ENCODE results near the gene CYP39A1. TPM values are rescaled to one million over a fixed set of nuclear protein-coding genes. Genes with fewer than 3 reads are reported as not detected.

CYP39A1 gene
- total RNA-seq, 1 experiment from 2014 or later: not detected

GRCh38 chr6:46592740-46593139 is 59.9 kb downstream of the CYP39A1 start:
- Histone ChIP-seq H3K4me3 (ENCODE audit: low read depth, low read length) (no peak overlapping the region), H3K4me1 (no peaks in the 10 kb centered on the region), H3K27me3 (replicated peaks; ENCODE audit: control insufficient read depth, insufficient read depth, low read length) (no peaks in the 10 kb centered on the region), H3K9me3 (no peaks in the 10 kb centered on the region), H3K36me3 (ENCODE audit: control insufficient read depth, insufficient read depth, low read length) (no peaks in the 10 kb centered on the region)
- POLR2A ChIA-PET: no interaction called here
- Mint-ChIP-seq H3K36me3 (ENCODE audit: insufficient read depth, unreplicated experiment) (no peaks in the 10 kb centered on the region), H3K27me3 (ENCODE audit: insufficient read depth, unreplicated experiment) (peaks cover 2% of the 10 kb centered on the region), H3K9me3 (ENCODE audit: unreplicated experiment) (no peaks in the 10 kb centered on the region), H3K4me3 (ENCODE audit: unreplicated experiment) (no peak overlapping the region), H3K4me1 (ENCODE audit: low read depth, unreplicated experiment) (no peaks in the 10 kb centered on the region), H3K27ac (ENCODE audit: unreplicated experiment) (no peak overlapping the region)
- no peak for TF ChIP-seq CTCF (IDR thresholded peaks at IDR 0.05; ENCODE audit: insufficient read depth in 1 of 2, low read depth in 1 of 2, low read length in 1 of 2, severe bottlenecking in 1 of 2, unreplicated experiment in 1 of 2)
- intact Hi-C loops (cut with micrococcal nuclease; ENCODE audit: unreplicated experiment): no loop called here
- no TSS peak for BruUV-seq (replicated peaks)
- CTCF ChIA-PET: no interaction called here
- no peak for DNase-seq

DNA sequence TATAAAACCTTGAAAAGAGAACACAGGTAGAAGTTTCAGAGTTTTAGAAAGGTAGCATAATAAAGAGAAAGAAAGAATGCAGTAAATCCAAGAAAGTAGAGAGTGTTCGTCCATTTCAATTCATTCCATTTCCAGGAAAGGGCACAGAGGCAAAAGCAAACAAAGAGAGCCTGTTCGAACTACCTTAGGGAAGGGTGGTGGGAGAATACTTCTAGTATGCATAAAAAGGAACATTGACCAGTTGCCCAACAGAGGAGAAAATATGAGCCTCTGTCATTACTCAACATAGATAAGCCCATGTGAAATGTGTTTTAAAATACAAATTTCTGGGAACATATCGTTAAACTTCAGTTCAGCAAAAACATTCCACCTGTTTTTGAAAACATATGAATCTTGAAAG is 60.6 kb downstream of the CYP39A1 start:
- POLR2A ChIA-PET: no interaction called here
- H3K27me3 ChIP-seq (replicated peaks; ENCODE audit: control insufficient read depth, insufficient read depth, low read length): no peaks in the 10 kb centered on the region
- no peaks in the 10 kb centered on the region for H3K4me1 ChIP-seq
- BruUV-seq (replicated peaks): no TSS peak
- no peak for DNase-seq
- Mint-ChIP-seq H3K4me1 (ENCODE audit: low read depth, unreplicated experiment) (no peaks in the 10 kb centered on the region), H3K27ac (ENCODE audit: unreplicated experiment) (no peak overlapping the region), H3K27me3 (ENCODE audit: insufficient read depth, unreplicated experiment) (peaks cover 2% of the 10 kb centered on the region), H3K36me3 (ENCODE audit: insufficient read depth, unreplicated experiment) (no peaks in the 10 kb centered on the region), H3K9me3 (ENCODE audit: unreplicated experiment) (no peaks in the 10 kb centered on the region), H3K4me3 (ENCODE audit: unreplicated experiment) (no peak overlapping the region)
- H3K4me3 ChIP-seq (ENCODE audit: low read depth, low read length): no peak overlapping the region
- no peaks in the 10 kb centered on the region for H3K36me3 ChIP-seq (ENCODE audit: control insufficient read depth, insufficient read depth, low read length)
- CTCF ChIA-PET: no interaction called here
- H3K9me3 ChIP-seq: no peaks in the 10 kb centered on the region
- intact Hi-C loops (cut with micrococcal nuclease; ENCODE audit: unreplicated experiment): no loop called here
- no peak for TF ChIP-seq CTCF (IDR thresholded peaks at IDR 0.05; ENCODE audit: insufficient read depth in 1 of 2, low read depth in 1 of 2, low read length in 1 of 2, severe bottlenecking in 1 of 2, unreplicated experiment in 1 of 2)

DNA sequence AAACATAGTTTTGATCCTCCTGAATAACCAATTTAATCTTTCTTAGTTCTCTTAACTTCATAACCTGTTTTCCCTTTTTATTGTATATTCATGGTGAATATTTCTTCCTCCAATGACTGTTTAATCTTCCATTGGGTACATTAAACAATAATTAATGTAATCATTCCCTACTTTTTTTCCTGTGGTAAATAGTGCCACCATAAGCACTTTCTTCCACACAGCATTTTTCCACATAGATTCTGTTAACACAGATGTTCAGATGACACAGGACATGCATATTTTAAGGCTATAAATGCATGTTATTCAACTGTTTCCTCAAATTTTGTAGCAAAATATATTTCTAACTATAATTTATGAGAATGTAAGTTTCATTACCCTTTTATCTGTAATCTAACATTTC is 61.9 kb downstream of the CYP39A1 start:
- H3K9me3 ChIP-seq: no peaks in the 10 kb centered on the region
- H3K9me3 Mint-ChIP-seq (ENCODE audit: unreplicated experiment): no peaks in the 10 kb centered on the region
- intact Hi-C loops (cut with micrococcal nuclease; ENCODE audit: unreplicated experiment): no loop called here
- H3K4me3 Mint-ChIP-seq (ENCODE audit: unreplicated experiment): no peak overlapping the region
- no peaks in the 10 kb centered on the region for H3K27me3 ChIP-seq (replicated peaks; ENCODE audit: control insufficient read depth, insufficient read depth, low read length)
- no peaks in the 10 kb centered on the region for H3K36me3 ChIP-seq (ENCODE audit: control insufficient read depth, insufficient read depth, low read length)
- H3K4me3 ChIP-seq (ENCODE audit: low read depth, low read length): no peak overlapping the region
- no peaks in the 10 kb centered on the region for H3K36me3 Mint-ChIP-seq (ENCODE audit: insufficient read depth, unreplicated experiment)
- no peaks in the 10 kb centered on the region for H3K4me1 ChIP-seq
- peaks cover 2% of the 10 kb centered on the region for H3K27me3 Mint-ChIP-seq (ENCODE audit: insufficient read depth, unreplicated experiment)
- ChIA-PET POLR2A (no interaction called here), CTCF (no interaction called here)
- DNase-seq: no peak
- no peak for TF ChIP-seq CTCF (IDR thresholded peaks at IDR 0.05; ENCODE audit: insufficient read depth in 1 of 2, low read depth in 1 of 2, low read length in 1 of 2, severe bottlenecking in 1 of 2, unreplicated experiment in 1 of 2)
- H3K27ac Mint-ChIP-seq (ENCODE audit: unreplicated experiment): no peak overlapping the region
- H3K4me1 Mint-ChIP-seq (ENCODE audit: low read depth, unreplicated experiment): no peaks in the 10 kb centered on the region
- no TSS peak for BruUV-seq (replicated peaks)
